SIG-M5 (cell line): ENCODE measurements around the gene ZNF227.
"Not testable (repeated sequence)": the region's sequence is repeated elsewhere in the genome, so short reads cannot be mapped to it uniquely, and the experiment has no call there.

Source experiments
- DNase-seq: peaks from one replicate; lab custom pipeline; 2025; lab: John Stamatoyannopoulos, UW

ZNF227 gene

DNA sequence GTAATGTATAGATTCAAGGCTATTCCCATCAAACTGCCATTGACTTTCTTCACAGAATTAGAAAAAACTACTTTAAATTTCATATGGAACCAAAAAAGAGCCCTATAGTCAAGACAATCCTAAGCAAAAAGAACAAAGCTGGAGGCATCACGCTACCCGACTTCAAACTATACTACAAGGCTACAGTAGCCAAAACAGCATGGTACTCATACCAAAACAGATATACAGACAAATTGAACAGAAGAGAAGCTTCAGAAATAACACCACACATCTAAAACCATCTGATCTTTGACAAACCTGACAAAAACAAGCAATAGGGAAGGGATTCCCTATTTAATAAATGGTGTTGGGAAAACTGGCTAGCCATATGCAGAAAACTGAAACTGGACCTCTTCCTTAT, 40.0 kb downstream of the ZNF227 start:
- not testable (repeated sequence) for DNase-seq

DNA sequence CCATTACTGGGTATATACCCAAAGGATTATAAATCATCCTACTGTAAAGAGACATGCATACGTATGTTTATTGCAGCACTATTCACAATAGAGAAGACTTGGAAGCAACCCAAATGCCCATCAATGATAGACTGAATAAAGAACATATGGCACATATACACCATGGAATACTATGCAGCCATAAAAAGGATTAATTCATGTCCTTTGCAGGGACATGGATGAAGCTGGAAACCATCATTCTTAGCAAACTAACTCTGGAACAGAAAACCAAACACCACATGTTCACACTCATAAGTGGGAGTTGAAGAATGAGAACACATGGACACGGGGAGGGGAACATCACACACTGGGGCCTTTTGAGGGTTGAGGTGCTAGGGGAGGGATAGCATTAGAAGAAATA, 41.1 kb downstream of the ZNF227 start:
- DNase-seq = not testable (repeated sequence)

DNA sequence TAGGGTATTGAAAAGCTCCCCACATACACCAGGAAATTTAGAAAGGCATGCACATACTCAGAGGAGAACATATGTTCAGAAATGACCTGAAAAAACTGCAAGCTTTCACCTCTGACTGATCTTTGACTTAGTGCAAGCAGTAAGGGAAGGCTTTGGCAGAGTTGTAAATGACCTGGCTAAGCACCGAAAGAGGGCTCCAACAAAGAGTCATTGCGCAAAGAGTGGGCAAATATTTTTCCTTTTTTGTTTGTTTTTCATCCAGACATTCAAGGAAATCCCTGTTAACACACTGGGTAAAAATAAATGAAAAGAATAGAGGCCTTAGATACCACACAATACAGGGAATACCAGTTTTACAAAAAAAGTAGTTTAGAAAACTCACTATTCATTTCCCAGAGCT, 42.2 kb downstream of the ZNF227 start:
- no peak for DNase-seq

DNA sequence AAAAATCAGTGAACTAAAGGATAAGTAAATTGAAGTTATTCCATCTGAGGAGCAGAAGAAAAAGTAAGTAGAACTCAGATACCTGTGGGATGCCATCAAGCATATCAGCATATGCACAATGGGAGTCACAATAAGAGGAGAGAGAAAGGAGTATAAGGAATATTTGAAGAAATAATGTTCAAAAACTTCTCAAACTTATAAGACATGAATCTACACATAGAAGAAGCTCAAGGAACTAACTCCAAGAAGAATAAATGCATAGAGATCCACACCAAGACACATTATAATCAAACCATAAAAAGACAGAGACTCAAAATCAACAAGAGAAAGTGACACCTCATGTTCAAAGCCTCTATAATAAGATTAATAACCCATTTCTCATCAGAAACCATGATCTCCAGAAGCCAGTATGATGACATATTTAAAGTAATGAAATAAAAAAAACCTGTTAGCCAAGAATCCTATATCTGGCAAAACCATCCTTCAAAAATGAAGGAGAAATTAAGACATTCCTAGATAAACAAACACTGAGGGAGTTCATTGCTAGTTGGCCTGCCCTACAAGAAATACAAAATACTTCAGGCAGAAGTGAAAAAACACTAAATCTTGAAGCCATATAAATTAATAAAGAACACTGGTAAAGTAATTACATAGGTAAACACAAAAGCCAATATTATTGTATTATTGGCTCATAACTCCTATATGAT, 43.5 kb downstream of the ZNF227 start:
- no peak for DNase-seq

DNA sequence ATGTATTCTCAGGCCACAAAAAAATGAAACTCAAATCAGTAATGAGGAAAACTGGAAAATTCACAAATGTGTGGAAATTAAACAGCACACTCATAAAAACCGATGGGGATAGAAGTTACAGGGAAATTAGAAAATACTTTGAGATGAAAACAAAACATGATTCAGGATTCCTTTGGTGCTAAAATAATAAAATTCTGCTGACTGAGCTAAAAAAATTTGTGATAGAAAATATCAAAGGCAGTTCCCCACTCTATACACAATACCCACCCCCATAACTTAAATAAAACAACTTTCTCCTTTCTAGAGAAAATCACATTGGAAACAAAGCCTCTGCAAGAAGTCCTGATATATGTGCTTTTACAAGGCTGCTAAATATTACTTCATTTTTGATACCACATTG, 45.8 kb downstream of the ZNF227 start:
- DNase-seq = no peak

DNA sequence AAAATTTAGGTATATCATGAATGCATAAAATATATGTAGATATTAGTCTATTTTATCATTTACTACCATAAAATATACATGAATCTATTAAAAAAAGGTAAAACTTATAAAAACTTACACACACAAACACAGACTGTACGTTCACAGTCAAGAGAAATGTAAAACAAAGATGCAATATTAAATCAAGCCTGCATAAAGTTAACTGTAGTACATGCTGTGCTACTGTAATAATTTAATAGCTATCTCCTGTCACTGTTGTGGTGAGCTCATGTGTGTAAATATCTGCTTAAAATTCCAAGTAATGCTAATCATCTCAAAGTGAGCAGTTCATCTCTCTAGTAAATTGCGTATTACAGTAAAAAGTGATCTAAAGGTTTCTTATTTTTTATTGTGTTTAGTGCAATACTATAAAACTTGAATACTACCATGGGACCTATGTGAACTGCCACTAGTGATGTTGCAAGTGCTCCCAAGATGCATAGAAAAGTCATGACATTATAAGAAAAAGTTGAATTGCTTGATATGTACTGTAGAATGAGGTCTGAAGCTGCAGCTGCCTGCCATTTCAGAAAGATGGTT, 46.6 kb downstream of the ZNF227 start:
- no peak for DNase-seq

DNA sequence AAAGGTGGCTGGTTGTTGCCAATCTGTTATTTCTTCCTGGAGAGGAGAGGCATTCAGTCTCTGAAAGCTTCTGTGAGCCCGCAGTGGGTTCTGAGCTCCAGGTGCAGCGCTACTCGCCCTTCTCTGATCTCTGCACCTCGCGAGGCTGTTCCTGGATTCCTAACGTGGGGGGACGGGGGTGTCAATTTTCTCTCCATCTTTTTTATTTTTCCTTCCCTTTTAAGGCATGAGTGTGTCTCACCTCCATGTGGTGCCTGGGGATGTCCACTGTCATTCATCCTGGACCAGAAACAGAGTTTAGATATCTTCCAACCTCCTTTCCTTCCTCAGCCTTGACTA, 48.0 kb downstream of the ZNF227 start:
- no peak for DNase-seq

DNA sequence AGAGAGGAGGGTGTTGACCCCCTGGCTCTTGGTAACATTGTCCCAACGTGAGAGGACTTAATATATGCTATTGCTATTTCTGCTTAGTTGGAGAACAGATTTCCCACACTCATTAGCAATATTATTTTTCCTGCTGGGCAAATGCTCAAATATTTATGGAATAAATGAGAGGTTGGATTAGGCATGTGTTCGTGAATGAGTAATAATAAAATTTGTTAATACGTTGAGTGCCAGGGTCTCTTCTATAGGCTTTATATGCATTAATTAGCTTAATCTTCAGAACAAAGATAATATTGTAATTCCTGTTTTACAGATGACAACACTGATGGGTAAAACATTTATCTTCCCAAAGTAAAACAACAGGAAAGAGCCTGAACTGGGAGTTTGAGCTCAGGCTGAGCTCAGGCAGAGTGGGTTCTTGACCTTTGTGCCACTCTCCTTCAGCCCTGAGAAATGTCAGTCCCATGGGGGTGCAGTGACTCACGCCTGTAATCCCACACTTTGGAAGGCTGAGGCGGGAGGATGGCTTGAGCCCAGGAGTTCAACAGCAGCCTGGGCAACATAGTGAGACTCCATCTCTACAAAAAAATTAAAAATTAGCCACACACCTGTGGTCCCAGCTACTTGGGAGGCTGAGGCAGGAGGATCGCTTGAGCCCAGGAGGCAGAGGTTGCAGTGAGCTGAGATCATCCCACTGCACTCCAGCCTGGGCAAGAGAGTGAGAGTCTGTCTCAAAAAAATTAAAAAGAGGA, 48.5 kb downstream of the ZNF227 start:
- DNase-seq = no peak

DNA sequence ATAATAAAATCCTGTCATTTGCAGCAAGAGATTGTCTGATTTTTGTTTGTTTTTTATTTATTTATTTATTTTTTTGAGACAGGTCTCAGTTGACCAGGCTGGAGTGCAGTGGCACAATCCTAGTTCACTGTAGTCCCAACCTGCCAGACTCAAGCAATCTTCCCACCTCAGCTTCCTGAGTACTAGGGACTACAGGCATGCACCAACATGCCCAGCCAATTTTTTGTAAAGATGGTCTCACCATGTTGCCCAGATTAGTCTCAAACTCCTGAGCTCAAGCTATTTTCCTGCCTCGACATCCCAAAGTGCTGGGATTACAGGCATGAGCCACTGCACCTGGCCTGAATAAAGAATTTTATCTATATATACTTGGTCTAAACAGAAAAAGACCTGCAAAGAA, 65.0 kb downstream of the ZNF227 start:
- DNase-seq = no peak

DNA sequence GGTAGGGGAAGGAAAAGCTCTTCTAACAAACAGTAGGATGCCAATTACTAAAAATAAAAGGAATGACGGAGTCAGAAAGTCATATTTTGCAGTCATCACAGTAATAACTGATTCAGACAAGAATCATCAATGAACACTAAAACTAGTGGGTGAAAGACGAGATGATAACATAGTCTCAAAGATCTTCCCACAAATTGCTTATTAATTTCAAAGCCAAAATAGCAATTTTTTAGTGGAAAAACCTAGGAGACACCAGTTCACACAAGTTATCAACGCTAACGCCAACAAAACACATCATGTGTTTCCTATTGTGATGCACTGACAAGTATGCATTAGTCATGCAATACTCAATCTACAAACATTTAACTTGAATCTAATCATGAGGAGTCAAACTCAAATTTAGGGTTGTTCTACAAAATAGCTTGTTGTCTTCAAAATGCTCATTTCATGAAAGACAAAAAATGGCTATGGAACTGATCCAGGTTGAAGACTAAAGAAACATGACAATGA, 65.9 kb downstream of the ZNF227 start:
- DNase-seq = no peak

DNA sequence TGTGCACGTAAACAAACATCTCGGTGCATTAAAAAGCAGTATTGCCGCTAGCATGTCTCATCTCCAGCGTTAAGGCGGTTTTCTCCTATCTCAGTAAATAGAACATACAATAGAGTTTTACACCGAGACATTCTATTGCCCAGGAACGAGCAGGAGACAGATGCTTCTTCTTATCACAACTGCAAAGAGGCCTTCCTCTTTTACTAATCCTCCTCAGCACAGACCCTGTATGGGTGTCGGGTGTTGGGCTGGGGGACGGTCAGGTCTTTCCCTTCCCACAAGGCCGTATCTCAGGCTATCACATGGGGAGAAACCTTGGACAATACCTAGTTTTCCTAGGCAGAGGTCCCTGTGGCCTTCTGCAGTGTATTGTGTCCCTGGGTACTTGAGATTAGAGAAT, 68.6 kb downstream of the ZNF227 start:
- DNase-seq = no peak

DNA sequence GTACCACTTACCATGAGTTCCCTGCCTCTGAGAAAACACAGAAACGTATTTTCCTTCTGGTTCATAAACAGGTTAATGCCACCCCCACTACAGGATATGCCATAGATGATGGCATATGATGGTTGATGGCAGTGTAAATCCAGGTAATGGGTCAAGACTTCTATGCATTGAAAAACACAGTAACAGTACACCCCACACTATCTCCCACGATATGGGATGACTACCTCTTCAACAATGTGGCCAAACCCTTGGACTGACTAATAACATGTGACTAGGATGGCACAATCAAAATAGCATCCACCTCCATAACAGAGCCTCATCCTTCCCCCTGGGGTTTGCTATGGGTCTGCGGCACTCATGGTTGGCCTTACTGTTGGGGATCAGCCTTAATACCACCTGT, 70.5 kb downstream of the ZNF227 start:
- no peak for DNase-seq

DNA sequence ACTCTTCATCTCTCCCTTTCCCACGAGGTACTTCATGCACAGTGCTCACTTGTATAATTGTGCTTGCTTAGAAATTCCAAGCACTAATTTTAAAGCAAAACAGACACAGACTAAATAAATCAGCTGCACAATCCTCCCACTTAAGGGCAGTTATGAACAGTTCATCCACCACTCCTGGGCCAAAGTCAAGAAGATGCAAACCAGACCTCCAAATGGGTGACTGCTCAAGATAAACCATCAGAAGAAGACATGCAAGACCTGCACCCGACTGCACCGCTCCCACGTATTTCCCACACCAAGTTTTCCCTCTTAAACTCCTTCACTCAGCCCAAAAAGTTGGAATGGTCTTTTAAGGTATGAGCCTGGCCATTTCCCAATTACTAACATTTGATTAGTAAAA, 72.6 kb downstream of the ZNF227 start:
- no peak for DNase-seq
